PC-9 (cell line): ENCODE data around the gene EGFLAM.

Experiments
- EZH2 ChIP-seq: fragments of 200-600 bp; sonication (generic); IDR thresholded peaks from 2 replicates; pipeline ENCODE4 v1.8.0; 2017; ENCODE audit warnings: antibody characterized with exemption, low read depth
- TF ChIP-seq, protein P1 (sequence below): fragments of 200-600 bp; sonication (generic); conservative IDR thresholded peaks from 2 replicates; pipeline ENCODE4 v1.6.1; 2017; ENCODE audit warnings: mixed run types, antibody characterized with exemption, mild to moderate bottlenecking, moderate library complexity

DNA sequence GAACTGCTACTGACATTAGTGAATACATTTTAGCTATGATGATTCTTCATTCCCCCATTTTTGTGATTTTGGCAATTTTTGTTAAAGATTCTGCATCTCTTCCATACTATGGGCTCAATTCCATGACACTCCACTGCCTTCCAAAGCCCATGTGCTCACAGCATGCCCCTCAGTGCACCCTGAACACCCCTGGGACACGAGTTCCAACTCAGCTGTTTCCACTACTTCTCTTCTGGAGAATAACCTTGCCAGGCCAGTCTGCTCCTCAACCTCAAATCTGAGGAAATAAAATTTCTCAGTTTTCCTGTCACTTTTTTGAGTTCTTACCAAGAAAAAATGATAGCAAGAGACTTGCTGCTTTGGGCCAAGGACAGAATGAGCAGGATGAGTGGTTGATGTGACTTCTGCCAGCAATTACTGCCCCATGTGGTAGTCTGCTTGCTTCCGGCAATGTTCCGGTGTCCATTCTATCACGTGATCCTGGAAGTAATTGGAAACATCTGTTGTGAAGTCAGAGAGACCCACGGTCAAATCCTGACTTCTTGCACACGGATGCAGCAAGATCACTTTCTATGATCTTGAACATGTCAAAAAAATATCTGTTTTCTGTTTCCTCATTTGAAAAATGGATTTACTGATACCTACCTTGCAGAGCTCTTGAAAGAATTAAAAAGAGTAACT is 58.3 kb downstream of the EGFLAM start:
- TF ChIP-seq, protein P1, sequence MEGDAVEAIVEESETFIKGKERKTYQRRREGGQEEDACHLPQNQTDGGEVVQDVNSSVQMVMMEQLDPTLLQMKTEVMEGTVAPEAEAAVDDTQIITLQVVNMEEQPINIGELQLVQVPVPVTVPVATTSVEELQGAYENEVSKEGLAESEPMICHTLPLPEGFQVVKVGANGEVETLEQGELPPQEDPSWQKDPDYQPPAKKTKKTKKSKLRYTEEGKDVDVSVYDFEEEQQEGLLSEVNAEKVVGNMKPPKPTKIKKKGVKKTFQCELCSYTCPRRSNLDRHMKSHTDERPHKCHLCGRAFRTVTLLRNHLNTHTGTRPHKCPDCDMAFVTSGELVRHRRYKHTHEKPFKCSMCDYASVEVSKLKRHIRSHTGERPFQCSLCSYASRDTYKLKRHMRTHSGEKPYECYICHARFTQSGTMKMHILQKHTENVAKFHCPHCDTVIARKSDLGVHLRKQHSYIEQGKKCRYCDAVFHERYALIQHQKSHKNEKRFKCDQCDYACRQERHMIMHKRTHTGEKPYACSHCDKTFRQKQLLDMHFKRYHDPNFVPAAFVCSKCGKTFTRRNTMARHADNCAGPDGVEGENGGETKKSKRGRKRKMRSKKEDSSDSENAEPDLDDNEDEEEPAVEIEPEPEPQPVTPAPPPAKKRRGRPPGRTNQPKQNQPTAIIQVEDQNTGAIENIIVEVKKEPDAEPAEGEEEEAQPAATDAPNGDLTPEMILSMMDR: no peak
- TF ChIP-seq EZH2: no peak
